Mammary microvascular endothelial cell (primary cell): ENCODE results near the gene COA4. TPM values are rescaled to one million over a fixed set of nuclear protein-coding genes. Genes with fewer than 3 reads are reported as not detected.

ENCODE experiments used
- total RNA-seq: library from RNA; depleted of rRNA; stranded (reverse); fragments of >200 nt; gene quantifications from 2 replicates; pipeline ENCODE4 v1.2.3, GENCODE V29; 2015

The COA4 gene
- 126 and 131 TPM in 2 replicates for total RNA-seq

GRCh38 chr11:73876424-73877310 lies at the start of gene COA4, which contains the start of gene PAAF1:
COA4 (minus strand) TSS chr11:73876846; CDS start chr11:73873378, 3,468 bp downstream.
PAAF1 (plus strand) TSS chr11:73876999; CDS start chr11:73877022, 23 bp downstream.

Other genes starting within 250 kb of the COA4 start
- 0.74 TPM in 1 of 2 replicates, not detected in the other for gene PLEKHB1, start 230.3 kb downstream of the COA4 start, total RNA-seq
- 99.5 and 101 TPM in 2 replicates for gene RAB6A, start 115.8 kb downstream of the COA4 start, total RNA-seq
- gene MRPL48, start 89.0 kb downstream of the COA4 start, total RNA-seq: 20.2 and 33.8 TPM in 2 replicates
- 6.3 and 6.5 TPM in 2 replicates for gene PAAF1, start 153 bp upstream of the COA4 start, total RNA-seq
- gene DNAJB13, start 74.2 kb upstream of the COA4 start, total RNA-seq: 0.15 TPM in 1 of 2 replicates, not detected in the other
- gene UCP2, start 106.0 kb upstream of the COA4 start, total RNA-seq: 4.1 and 11.4 TPM in 2 replicates
- 0.07 and 0.54 TPM in 2 replicates for gene UCP3, start 132.2 kb upstream of the COA4 start, total RNA-seq